Measurements from ENCODE around the gene NCAM2.
A peak's percentile ranks its signal among the peaks of the same experiment; 100 is the strongest.

DNA sequence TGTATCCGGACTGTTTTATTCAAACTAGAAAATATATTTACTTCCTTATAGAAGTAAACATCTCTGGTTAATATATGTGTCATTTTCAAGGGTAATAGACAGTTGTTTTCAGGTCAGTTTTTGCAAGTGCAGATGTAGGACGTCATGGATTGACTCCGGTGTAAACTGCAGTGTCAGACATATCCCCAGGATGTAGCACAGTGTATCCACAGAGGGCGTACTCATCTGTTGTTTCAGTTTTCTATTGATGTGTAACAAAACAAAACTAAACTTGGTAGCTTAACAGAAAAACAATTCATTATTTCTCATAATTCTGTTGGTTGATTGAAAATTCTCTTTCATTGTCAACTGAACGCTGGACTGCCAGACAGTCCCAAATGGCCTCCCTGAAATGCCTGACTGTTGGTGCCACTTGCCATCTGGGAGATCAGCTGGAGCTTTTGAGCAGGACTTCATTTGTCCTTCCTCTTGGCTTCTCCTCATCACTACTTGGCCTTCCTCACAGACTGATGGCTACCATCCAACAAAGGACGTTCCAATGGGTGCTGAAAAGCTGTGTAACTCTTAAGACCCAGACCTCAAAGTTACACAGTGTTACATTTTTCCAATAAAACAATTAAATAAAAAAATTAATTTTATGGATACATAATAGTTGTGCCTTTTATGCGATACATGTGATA lies 181.6 kb downstream of the NCAM2 start:
- no peak for TF ChIP-seq EZH2phosphoT487 (IDR thresholded peaks at IDR 0.05; ENCODE audit: unreplicated experiment)
- TF ChIP-seq JUNB (IDR thresholded peaks at IDR 0.05; ENCODE audit: unreplicated experiment): no peak
- no peak for TF ChIP-seq ZNF331 (CRISPR knock-in tag; IDR thresholded peaks at IDR 0.05; ENCODE audit: low read depth)
- no peak for TF ChIP-seq POLR2AphosphoS5 (IDR thresholded peaks at IDR 0.05; ENCODE audit: low read depth)
- TF ChIP-seq, protein P1, sequence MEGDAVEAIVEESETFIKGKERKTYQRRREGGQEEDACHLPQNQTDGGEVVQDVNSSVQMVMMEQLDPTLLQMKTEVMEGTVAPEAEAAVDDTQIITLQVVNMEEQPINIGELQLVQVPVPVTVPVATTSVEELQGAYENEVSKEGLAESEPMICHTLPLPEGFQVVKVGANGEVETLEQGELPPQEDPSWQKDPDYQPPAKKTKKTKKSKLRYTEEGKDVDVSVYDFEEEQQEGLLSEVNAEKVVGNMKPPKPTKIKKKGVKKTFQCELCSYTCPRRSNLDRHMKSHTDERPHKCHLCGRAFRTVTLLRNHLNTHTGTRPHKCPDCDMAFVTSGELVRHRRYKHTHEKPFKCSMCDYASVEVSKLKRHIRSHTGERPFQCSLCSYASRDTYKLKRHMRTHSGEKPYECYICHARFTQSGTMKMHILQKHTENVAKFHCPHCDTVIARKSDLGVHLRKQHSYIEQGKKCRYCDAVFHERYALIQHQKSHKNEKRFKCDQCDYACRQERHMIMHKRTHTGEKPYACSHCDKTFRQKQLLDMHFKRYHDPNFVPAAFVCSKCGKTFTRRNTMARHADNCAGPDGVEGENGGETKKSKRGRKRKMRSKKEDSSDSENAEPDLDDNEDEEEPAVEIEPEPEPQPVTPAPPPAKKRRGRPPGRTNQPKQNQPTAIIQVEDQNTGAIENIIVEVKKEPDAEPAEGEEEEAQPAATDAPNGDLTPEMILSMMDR (conservative IDR thresholded peaks at IDR 0.05; ENCODE audit: low read depth in 2 of 2): peak in 1 of 2 experiments; percentile 15; a peak in 1 of 4 replicates
- TF ChIP-seq, protein P2, sequence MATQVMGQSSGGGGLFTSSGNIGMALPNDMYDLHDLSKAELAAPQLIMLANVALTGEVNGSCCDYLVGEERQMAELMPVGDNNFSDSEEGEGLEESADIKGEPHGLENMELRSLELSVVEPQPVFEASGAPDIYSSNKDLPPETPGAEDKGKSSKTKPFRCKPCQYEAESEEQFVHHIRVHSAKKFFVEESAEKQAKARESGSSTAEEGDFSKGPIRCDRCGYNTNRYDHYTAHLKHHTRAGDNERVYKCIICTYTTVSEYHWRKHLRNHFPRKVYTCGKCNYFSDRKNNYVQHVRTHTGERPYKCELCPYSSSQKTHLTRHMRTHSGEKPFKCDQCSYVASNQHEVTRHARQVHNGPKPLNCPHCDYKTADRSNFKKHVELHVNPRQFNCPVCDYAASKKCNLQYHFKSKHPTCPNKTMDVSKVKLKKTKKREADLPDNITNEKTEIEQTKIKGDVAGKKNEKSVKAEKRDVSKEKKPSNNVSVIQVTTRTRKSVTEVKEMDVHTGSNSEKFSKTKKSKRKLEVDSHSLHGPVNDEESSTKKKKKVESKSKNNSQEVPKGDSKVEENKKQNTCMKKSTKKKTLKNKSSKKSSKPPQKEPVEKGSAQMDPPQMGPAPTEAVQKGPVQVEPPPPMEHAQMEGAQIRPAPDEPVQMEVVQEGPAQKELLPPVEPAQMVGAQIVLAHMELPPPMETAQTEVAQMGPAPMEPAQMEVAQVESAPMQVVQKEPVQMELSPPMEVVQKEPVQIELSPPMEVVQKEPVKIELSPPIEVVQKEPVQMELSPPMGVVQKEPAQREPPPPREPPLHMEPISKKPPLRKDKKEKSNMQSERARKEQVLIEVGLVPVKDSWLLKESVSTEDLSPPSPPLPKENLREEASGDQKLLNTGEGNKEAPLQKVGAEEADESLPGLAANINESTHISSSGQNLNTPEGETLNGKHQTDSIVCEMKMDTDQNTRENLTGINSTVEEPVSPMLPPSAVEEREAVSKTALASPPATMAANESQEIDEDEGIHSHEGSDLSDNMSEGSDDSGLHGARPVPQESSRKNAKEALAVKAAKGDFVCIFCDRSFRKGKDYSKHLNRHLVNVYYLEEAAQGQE (IDR thresholded peaks at IDR 0.05; ENCODE audit: unreplicated experiment): no peak
- TF ChIP-seq STAT1 (IDR thresholded peaks at IDR 0.05; ENCODE audit: unreplicated experiment): no peak
- TF ChIP-seq, protein P3, sequence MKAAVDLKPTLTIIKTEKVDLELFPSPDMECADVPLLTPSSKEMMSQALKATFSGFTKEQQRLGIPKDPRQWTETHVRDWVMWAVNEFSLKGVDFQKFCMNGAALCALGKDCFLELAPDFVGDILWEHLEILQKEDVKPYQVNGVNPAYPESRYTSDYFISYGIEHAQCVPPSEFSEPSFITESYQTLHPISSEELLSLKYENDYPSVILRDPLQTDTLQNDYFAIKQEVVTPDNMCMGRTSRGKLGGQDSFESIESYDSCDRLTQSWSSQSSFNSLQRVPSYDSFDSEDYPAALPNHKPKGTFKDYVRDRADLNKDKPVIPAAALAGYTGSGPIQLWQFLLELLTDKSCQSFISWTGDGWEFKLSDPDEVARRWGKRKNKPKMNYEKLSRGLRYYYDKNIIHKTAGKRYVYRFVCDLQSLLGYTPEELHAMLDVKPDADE (IDR thresholded peaks at IDR 0.05): no peak
- no peak for TF ChIP-seq CREB1 (CRISPR knock-in tag; IDR thresholded peaks at IDR 0.05; ENCODE audit: low read depth)

All from GM23338 (cell line).